ENCODE data around the gene RAB6B.
A peak's percentile ranks its signal among the peaks of the same experiment; 100 is the strongest.

RAB6B gene

DNA sequence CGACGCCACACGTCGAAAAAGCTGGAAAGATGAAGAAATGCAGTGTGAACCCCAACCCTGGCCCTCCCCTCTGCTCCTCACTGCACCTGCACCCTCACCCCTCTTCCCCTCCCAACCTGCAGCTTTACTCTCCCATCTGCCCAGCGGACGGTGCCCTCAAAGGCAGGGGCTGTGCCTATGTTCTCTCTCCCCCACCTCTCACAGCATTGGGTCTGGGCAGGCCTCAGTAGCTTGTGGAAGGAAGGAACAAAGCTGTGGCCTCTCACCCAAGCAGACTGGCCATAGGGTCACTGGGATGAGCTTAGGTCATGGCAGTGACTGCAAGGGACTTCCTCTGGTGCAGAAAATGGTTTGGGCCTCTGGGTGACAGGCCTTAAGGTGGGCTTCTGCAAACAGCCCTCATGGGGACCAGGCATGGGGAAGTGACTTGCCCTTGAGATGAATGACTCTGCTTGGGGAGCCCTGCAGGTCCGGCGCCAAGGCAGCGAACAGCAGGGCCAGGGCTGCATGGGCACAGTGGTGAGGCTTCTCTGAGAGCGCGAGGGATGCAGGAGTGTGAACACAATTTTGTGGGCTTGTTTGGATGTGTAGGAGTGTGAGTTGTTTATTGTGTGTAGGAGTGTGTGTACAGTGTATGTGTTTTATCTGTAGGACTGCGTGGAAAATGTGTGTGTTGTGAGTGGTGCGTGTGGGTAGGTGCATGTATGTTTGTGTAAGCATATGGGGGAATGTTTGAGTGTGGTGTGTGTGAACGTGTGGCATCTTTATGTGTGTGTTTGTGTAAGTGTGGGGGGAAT, 60.9 kb downstream of the RAB6B start:
- no peak for DNase-seq

DNA sequence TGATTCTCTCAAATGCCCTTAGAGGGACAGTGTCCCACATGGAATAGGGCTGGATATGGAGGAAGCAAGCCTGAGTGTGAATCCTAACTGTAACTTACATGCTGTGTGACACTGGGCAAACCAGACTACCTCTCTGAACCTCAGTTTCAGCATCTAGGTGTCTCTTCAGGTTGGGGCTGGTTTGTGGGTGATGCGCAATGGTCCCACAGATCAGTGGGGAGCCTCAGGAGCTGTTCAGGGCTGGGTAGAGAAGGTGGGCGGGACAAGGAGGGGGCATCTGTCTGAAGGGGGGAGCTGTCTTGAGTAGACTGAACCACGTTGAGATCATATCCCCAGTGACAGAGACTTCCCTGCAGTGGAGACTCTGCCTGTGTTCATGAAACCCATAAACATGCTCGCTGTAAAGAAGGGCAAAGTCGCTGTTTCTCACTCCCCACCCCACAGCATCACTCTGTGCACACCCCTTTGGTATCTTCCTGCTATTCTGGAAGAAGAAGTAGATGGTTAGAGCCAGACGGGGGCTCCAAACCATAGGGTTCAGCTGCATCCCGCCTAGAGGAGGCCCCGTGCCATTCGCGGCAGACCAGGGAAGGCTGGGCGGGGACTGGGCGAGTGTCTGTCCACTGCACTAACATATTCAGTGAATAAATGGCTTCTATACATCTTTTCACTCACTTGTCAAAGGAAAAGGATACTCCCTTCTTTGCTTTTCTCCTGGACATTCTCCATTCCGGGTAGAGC, 61.6 kb downstream of the RAB6B start:
- no peak for DNase-seq

DNA sequence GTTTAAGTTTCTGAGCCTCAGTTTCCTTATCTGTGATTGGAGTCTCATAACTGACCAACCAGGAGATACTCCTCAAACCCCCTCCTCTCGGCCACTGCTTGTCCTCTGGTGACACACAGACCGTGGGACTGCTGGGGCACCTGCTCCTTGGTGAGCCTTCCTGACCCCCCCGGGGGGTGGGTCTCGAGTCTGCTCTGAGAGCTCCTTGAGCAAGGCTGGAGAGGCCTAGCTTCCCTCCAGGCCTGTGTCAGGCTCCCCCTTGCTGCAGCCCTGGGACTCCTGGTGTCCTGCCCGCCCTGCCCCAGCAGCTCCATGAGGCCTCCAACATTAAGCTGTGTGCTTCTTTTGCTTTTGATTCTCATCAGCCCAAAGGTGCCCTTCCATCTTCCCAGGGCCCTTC, 62.4 kb downstream of the RAB6B start:
- no peak for DNase-seq

DNA sequence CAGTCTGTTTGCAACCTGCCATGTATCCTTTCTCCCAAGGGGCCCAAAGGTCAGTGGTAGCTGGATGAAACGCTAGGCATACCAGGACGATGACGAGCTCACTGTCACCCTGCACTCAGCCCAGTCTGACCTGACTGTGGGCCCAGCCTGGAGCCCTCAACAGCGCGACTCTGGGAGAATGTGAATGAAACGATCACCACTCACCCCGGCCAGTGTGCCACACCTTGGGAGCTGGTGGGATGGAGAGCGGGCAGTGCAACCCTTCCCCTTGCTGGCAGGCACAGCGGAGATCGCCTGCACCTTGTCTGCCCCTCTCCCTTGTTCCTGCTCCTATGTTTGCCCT, 62.9 kb downstream of the RAB6B start:
- peak in 1 of 2 donors; percentile 8 for DNase-seq

DNA sequence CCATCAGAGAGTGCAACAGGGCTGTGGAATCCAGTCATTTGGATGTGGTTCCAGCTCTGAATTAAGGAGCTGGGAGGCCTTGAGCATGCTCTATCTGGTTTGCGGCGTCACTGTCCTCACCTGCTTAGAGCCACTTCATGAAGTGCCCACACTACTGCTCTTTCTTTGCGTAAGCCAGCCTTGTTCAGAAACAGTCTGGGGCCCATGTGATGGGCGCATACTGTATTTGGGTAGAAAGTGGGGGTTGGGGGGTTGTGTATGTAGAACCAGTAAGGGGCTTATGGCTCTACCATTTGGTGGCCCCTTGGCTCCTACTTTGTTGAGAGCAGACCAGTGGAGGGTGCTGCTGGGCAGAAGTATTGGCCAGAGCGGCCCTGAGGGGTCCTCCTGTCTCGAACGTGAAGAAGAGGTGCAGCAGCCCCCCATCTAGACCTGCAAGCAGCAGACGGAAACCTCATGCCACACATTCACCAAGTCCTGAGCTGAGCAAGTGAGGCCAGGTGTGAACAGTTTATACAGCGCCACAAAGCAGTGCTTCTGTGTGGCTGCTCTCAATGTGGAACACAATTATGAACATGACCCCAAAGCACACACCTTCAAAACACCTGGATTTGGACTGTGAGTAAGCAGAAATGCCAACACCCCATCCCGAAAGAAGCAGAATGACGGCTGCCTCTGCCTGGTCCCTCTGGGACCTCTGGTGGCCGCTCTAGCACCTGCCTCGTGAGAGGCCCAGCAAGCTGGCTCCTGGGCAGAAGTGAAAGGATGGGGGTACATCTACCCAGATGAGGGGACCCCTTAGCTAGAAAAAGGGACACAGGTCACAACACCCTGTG, 63.5 kb downstream of the RAB6B start:
- no peak for DNase-seq

DNA sequence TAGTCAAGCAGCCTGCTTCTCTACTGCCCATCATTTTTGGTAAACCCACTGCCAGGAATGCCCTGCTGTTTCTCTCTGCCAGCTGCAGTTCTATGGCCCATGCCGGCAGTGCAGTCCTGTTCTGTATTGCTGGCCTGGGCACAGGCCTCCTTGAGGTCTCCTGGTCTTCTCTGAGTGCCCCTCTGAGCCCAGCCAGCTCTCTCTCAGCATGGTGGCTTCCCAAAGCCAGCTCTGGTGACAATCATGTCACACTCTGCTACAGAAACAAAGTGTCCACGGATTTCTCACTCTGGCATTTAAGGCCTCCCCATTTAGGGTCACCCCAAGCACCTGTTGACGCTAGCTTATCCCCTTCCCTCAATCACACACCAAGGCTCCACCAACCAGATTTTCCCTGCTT, 65.6 kb downstream of the RAB6B start:
- no peak for DNase-seq

DNA sequence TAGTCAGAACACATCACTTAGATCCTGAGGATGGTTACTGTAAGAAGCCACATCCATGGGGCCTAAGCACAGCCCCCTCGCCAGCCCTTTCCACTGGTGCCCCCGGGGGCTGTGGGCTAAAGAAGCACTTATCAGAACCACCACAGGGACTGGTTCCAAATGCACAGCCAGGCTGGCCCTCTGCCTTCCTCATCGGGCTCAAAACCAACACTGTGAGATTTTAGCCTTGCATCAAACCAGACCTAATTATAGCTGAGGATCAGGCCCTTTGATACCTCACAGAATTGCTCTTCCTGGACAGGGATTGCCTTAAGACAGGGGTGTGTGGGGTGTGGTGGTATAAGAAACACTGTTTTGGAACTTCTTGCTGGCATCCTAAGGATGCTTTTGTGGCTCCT, 66.4 kb downstream of the RAB6B start:
- DNase-seq: no peak

DNA sequence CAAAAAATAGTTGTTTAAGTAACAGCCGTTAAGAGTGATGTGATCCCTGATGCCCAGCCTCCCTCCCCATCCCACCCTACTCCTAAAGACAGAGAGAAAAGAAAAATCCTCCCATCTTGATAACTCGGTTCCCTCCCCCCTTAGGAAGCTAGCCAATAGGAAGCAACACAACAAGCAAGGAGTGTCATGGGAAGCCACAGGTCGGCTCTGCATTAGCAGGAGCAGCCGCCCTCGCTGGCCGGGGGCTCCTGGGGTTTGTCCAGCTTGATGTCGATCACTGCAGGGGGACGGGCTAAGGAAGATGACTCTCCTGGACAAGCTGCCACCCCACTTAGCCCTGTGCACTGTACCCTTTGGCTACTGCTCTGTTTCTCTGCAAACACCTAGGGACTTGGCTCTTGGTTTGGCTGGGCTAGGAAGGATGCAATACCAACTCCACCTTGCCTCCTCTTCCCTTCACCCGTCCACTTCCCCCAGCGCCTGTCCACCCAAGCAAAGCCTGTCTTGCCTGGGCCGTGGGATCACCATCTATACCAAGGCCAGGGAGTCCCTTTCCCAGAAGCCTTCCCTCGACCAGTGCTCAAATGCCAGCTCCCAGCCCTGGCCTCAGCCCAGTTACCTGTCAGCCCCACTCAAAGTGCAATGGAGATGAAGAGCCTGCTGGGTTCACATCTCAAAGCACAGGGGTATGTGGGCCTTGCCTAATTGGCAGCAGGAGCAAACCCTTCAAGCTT, 66.9 kb downstream of the RAB6B start:
- DNase-seq: peak in 1 of 2 donors; percentile 16

DNA sequence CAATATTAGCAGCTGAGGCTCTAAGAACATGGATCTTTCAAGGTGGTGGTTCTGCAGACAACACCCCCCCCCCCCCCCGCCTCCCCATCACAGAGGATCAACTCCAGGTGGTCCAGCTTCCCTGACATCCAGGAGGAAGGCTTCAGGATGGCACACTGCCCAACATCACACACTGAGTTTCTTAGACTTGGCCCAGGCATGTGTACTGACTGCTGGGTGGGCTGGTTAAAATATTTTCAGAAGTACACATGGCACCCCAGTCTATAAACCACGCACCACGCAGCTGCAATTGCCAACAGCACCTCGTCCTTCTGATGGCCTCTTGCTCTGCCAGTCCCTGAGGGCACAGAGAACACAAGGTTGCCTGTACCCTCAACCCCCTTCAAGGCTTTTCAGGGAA, 68.0 kb downstream of the RAB6B start:
- DNase-seq: peak in 1 of 2 donors; percentile 14

DNA sequence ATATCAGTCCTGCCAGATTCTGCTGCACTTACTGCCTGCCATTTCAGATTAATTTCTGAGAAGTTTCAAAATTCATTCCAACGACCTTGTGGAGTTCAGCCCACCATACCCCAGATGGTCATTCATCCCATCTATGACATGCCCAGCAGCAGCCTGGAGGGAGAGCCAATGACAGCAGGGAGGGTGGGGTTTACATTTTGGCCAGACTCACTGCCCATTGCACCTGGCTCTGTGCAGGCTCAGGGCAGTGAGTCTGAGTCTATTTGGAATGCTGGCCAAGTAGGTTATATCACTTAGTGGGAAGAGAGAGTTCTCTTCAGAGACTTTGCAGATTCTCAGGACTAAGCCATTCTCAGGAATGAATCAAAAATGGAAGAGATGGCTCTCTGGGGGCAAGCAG, 68.5 kb downstream of the RAB6B start:
- DNase-seq: peak in 1 of 2 donors; percentile 7

DNA sequence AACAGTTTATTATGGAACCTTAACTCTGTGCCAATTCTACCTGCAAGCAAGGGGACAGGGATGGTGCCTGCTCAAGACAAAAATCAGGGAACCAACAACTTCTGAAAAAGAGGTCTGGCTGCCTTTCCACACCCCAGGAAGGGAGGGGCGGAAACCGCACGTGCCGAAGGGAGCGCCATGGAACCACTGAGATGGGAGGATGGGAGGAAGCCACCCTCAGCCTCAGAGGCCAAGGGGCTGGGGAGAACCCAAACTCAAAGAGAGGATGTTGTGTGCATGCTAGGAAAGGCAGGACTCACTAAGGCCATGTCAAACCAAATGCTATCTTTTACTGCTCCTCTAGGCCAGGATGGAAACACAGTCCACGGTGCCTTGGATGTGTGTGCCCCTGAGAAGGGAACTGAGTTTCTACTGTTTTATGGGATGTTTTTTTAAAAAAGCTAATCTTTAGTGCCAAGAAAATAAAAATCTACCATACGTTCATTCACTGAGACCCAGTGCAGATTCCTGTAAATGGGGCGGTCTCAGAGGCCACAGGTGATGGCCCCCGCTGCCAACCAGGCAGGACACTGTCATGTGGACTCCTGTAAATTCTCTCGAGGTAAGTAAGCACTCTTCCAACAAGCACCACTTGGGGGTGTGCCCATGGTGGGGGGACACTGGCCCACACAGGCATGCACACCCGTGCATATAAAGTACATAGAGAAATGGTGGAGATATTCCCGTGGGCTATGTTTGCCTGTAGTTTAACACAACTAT, 69.5 kb downstream of the RAB6B start:
- DNase-seq: peak in 1 of 2 donors; percentile 15

DNA sequence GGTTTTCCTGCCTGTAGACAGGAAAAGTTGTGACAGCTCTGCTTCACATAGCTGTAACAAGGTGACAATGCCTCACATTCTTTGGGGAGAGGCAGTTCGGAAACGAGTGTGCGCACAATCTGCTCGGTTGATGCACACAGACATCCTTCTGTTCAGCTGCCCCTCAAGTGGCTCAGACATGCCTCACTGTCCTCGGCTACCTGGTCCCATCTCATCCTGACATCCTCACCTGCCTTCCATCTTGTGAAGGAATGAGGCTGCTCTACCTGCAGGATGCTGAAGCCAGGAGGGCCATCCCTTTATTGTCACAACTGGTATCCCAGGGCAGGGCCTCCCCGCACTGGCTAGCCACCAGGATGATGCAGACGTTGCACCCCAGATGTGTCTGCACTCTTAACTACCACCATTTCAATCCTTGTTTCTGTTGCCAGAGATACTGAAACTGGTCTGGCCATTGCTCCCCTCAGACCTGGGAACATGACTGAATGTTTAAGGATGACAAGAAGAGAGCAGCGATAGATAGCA, 70.7 kb downstream of the RAB6B start:
- peak in 1 of 2 donors; percentile 9 for DNase-seq

DNA sequence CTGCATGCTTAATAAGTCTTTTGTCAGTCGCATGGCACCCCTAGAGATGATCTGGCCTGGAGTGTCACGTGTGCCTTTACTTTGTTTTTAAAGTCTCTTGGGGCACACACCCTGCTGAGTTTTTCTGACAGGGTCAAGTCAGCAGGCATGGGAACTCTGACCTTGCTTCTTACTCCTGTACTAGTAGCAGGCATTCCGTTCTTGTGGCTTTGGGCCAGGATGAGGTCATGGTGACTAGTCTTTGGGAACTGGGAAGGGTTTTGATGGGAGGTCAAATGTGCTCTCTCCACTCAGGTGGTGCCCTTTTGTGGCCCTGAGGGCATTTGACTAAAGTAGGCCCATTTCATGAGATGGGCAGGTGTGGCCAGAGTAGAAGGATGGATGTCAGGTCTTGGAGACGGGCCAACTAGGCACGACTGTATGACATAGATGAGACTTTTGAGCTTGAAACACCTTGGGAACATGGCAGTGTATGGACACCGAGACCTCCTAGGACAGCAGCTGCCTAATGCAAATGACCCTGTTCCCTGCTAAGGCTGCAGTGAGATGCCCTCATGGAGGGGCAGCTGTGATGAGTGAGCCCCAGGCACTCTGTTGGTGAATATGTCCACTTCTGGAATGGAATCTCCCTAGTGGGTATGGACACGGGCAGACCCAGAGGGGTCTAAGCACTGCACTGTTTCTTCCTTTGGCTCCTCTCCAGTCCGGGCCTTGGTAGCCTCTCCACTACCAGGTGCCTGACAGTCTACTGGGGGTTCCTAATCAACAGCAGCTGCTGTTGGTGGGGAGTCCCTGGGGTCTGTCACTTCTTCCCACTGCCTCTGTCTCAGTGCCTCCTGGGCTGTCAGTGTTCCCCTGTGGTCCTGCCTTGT, 73.7 kb downstream of the RAB6B start:
- peak in 1 of 2 donors; percentile 14 for DNase-seq

DNA sequence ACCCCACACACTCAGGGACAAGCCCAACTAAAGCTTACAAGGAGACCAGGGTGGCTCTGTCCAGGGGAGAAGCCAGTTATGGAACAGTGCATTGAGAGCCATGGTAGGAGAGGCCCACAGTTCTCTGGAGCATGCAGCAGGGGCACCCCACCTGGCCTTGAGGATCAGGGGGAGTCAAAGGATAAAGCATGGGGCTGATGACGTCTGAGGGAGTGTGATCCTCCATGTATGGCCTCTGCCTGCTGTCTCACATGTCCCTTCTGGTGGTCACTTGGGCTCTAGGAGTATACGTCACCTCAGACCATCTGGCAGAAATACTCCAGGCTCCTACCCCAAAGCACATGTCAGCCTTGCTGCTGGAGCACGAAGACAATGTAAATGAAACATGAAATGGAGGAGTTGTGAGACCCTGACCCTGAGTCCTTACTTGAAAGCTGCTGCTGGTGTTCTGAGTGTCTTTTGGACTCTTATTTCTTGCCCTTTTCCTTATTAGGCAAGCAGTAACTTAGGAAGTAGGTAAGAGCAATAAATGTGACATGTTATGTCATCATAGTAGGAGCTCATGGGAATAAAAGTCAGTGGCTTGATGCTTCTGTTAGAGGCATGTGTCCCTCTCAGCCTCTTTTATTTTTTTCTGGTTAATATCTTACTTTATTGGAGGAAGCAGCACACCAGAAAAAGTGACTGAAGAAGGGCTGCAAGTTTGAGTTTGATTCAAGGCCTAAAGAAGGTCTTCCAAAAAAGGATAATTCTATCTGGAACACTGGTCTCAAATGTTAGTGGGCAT, 74.6 kb downstream of the RAB6B start:
- DNase-seq: peak in 1 of 2 donors; percentile 10

DNA sequence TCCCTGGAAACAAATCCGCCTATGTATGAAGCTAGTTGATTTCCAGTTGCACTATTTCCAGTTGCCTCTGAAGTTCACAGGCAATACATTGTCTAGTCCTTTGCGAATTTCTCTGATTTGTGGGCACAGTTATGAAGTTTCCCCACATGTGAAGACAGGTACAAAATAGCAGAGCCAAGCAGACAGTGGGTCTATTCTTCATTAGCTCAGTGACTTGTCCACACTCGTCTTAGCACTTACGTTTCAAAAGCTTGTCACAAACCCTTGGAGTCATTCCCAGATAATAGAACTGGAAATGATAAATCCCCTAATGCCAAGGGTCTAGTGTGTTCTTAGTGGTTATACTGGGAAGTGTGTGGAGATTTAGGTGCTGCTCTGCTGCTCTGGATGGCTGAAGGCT, 75.6 kb downstream of the RAB6B start:
- no peak for DNase-seq

DNA sequence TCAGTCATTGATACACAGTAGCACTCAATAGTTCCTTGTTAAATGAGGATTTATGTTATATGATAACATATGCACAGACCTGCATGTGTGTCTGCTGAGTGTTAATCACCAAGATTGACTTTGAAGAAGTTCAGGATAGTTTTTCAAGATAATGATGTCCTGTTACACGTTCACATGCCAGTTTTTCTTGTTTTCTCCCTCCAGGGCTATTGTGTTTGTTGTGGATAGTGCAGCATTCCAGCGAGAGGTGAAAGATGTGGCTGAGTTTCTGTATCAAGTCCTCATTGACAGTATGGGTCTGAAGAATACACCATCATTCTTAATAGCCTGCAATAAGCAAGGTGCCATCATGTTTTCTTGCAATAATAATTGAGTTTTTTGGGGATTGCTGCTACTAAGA, 80.3 kb downstream of the RAB6B start:
- no peak for DNase-seq

DNA sequence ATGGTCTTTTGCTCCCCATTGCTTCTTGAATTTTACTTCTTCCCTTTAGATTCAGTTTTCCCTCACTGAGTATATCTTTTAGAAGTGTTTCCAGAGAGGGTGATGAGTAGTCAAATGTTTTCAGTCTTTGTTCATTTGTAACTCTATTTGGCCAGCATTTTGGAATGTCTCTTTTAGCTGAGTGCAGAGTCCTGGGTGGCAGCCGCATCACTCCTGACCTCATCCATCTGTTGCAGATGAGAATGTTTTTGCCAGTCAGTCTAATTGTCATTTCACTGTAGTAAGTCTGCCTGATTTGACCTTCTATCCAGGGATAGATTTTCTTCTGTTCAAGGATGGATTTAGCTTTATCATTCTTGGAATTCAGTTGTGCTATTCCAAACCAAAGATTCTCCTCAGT, 82.8 kb downstream of the RAB6B start:
- no peak for DNase-seq

DNA sequence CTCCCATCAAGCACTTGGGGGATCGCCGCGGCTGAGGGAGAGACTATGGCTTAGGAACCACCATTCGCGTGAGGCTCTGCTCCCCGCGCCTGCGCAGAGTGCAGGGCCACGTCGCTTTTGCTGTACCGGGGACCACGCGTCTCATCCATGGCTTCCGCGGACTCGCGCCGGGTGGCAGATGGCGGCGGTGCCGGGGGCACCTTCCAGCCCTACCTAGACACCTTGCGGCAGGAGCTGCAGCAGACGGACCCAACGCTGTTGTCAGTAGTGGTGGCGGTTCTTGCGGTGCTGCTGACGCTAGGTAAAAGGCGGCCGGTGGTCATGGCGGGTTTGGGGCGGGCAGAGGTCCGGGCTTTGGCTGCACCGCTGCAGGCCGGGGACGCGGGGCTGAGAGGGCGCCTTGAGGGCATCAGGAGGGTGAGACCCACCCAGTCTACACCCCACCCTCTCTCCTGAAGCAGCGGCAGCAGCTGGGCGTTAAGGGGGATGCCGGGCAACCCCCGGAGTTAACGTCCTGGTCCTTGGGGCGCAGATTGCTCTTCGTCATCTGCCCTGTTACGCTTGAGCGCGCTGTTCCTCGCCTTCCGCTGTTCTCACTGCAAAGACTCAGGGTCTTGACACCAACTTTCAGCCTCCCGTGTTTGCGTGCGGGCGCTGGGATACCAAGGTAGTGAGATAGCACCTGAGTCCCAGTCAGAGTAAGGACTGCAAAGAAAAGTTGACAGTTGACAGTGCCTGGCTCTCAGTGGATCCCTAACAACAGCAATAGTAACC, 89.8 kb downstream of the RAB6B start, which contains the start of gene SRPRB:
Gene SRPRB (plus strand): TSS at position 114 of the 774 bp plus-strand sequence. CDS start 34 bp downstream, at position 148.
- peak; percentile 95 to 97 for DNase-seq

DNA sequence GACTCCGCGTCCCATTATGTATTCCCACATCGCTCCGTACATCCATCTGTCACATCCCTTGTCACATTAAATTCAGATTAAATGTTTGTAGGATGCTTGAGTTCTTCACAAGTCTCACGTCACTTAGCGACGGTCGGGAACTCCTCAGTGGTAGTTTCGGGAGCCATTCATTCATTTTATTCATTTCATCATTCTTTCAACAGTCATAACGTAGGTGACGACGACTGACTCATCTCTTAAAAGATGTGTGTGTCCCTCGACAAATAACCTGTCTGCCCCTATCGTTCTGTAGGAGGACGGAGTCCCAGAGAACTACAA, 90.3 kb downstream of the RAB6B start:
- no peak for DNase-seq

Data from stimulated activated CD4-positive, alpha-beta T cell treated with anti-CD3 and anti-CD28 coated beads, Interleukin-2, amount 100 ng/mL, for 24 hours (primary cell).